NT2/D1 (cell line): ENCODE measurements around the gene NFKB1.

Experiments used
- SUZ12 ChIP-seq: IDR thresholded peaks from 2 replicates; pipeline ENCODE4 v1.6.1; 2011; ENCODE audit not compliant: insufficient read length, insufficient read depth; ENCODE audit errors: extremely low read depth
- YY1 ChIP-seq: IDR thresholded peaks from 2 replicates; pipeline ENCODE4 v1.6.1; 2011; ENCODE audit not compliant: insufficient read length, insufficient read depth
- ZNF274 ChIP-seq: IDR thresholded peaks from 2 replicates; pipeline ENCODE4 v1.6.1; 2011; ENCODE audit warnings: mild to moderate bottlenecking, low read depth, low read length

DNA sequence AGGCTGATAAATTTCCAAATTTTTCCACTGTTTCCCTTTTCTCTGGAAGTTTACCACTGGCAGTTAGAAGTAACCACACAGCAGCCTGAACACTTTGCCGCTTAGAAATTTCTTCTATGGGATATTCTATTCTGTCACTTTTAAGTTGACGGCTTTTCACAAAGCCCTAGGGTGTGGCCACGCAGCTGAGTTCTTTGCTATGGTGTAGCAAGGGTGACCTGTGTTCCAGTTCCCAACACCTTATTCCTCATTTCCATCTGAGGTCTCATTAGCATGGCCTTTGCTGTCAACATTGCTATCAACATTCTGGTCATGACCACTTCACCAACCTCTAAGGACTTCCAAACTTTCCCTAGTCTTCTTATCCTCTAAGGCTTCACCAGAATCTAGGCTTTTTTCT, 45.4 kb upstream of the NFKB1 start:
- TF ChIP-seq ZNF274 (no peak), YY1 (no peak), SUZ12 (no peak)
